ENCODE data around the gene HHIP.
"Not testable (repeated sequence)": the region's sequence is repeated elsewhere in the genome, so short reads cannot be mapped to it uniquely, and the experiment has no call there.

The HHIP gene

DNA sequence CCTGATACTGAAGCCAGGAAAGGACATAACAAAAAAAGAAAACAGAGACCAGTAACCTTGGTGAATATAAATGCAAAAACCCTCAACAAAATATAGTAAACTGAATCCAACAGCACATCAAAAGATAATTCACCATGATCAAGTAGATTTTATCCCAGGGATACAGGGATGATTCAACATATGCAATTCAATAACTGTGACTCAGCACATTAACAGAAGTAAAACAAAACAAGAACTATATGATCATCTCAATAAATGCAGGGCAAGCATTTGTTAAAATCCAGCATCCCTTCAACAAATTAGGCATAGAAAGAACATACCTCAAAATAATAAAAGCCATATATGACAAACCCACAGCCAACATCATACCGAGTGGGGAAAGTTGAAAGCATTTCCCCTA lies 112.0 kb downstream of the HHIP start:
- no peak for DNase-seq

DNA sequence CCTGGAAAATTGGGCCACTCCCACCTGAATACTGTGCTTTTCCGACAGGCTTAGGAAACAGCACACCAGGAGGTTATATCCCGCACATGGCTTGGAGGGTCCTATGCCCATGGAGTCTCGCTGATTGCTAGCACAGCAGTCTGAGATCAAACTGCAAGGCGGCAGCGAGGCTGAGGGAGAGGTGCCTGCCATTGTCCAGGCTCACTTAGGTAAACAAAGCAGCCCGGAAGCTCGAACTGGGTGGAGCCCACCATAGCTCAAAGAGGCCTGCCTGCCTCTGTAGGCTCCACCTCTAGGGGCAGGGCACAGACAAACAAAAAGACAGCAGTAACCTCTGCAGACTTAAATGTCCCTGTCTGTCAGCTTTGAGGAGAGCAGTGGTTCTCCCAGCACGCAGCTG lies 122.9 kb downstream of the HHIP start:
- not testable (repeated sequence) for DNase-seq

- DNase-seq: no peak
These were observed 132.4 kb downstream of the HHIP start for GRCh38 chr4:144778364-144778763.

- no peak for DNase-seq
These were observed 136.4 kb downstream of the HHIP start for GRCh38 chr4:144782345-144782744.

- no peak for DNase-seq
These were observed 140.0 kb downstream of the HHIP start for GRCh38 chr4:144785961-144786360.

DNA sequence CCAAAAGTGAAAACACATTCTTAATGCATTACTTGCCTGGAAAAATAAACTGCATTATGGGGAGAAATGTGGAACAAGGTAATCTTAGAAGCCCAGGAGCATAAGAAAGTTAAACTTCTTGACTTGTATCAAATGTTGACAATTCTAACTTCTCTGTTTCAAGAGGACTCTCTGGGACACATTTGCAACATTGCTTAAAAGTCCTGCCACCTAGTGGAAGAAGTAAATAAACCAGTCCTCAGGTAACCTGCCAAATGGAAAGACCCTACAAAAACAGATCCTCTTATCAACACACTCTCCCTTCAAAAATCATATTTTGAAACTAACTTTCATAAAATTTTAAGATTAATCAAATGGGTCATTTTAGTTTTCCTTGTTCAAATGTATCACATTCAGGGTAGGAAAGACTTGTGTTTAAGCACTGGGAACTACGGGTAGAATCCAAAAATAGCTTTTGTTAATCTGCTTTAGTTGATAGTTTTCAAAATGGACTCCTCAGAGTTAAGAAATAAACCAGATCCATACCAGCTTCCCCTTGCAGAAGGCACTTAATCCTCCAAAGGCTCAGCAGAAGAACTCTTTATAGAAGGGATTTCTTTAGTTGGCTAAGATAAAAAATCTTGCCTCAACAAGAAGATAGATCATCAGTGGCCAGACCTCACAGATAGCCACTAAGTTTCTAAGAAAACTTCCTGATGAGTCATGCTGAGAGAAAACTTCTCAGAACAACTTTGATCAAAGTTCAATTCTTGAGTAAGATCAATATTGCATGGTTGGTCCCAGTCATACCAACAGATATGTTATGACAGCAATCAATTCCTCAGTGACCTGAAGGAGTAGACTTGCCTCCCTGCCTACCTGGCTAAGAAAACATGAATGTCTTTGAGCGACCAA lies 141.7 kb downstream of the HHIP start:
- peak; percentile 11 for DNase-seq

DNA sequence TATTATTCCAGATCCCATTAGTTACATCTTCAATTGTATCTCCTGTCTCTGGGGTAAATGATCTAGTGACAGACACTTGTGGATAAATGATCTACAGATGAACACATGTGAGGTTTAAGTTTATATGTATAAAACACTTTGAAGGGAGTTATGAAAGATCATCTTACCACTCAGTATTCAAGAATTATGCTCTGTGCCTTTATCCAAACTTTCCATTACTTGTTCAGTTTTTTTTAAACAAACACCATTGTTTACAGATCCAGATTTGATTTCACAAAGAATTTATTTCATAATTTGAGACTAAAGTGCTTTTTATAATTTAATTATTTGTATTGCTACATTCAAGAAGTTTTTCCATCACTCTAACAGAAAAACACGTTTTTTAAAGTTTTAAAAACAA lies 142.5 kb downstream of the HHIP start:
- no peak for DNase-seq

- not testable (repeated sequence) for DNase-seq
These were observed 146.0 kb downstream of the HHIP start for GRCh38 chr4:144791933-144792332.

Data from CD4-positive, alpha-beta T cell treated with Interleukin-4 for 4 hours (primary cell).